Measurements from ENCODE around the gene EEF1AKMT3.

EEF1AKMT3 gene

DNA sequence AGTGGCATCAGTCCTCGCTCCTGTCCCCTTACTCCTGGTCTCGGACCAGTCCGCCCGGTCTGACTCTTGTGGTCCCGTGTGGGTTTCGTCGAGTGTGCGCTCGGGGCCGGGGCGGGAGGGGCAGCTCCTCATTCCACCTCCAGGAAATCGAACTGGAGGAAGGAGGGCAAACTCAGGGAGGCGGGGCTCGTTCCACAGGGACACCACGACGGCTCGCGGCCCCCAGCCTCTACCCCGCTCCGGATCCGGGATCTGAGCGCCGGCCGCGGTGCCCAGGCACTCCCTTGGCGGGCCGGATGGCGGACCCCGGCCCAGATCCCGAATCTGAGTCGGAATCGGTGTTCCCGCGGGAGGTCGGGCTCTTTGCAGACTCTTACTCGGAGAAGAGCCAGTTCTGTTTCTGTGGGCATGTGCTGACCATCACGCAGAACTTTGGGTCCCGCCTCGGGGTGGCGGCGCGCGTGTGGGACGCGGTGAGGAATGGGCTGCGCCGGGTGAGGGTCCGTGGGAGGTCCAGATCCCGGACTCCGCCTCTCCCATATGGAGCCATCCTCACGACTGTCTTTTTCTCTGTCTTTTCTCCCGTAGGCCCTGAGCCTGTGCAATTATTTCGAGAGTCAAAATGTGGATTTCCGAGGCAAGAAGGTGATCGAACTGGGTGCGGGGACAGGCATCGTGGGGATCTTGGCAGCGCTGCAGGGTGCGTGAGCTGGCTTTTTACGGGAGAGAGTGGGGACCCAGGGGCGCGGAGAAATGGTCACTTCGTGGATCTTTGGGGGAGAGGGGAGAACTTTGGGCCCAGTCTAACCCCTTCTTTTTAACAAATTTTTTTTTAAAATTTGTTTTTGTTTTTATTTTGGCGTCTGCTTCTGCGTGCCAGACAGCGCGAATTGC lies at the start of gene EEF1AKMT3:
Gene EEF1AKMT3 (plus strand): TSS at position 186 of the 894 bp plus-strand sequence. CDS start 111 bp downstream, at position 297.
- peak; percentile 64 for DNase-seq (ENCODE audit: low spot score)

DNA sequence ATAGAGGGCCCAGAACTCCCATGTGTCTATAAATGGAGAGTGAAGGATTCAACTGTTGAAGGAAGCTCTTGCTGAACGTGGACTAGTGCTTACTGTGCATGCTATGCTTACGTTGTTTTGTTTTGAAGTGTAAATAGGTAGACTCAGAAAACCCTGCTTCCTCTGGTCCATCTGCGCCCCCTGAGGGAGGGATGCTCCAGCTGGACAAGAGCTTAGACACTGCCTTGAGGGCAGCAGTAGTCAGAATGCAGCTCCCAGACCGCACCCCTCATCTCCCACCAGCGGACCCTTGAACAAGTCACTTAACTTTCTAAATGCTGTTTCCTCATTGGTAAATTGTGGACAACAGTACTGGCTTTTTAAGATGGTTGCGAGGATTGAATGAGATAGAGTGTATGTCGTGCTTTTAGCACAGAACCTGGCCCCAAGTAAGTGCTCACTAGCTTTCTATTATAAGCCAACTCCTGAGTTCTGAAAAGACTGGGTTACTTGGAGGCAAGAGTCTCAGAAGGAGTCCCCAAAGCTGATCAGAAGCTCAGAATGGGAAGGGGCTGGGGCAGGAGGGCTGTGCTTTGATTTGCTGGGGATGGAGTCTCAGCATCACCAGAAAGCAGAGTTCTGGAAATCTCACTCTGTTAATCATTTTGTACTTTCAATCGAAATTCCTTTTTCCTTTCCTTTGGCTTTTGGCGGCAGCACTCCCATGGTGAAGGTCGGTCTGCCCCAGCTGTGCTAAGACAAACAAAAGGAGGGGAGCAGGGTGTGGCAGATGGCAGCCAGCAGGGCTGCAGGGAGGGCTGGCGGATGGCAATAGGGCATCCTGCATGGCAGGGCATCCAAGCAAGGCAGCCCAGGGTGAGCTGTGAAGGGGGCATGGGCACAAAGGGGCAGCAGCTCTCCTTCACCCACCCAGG lies 49.4 kb upstream of the EEF1AKMT3 start:
- DNase-seq (ENCODE audit: low spot score), result no peak

- DNase-seq (ENCODE audit: low spot score), result no peak
Observed at GRCh38 chr12:57723630-57723962, 48.8 kb upstream of the EEF1AKMT3 start.

DNA sequence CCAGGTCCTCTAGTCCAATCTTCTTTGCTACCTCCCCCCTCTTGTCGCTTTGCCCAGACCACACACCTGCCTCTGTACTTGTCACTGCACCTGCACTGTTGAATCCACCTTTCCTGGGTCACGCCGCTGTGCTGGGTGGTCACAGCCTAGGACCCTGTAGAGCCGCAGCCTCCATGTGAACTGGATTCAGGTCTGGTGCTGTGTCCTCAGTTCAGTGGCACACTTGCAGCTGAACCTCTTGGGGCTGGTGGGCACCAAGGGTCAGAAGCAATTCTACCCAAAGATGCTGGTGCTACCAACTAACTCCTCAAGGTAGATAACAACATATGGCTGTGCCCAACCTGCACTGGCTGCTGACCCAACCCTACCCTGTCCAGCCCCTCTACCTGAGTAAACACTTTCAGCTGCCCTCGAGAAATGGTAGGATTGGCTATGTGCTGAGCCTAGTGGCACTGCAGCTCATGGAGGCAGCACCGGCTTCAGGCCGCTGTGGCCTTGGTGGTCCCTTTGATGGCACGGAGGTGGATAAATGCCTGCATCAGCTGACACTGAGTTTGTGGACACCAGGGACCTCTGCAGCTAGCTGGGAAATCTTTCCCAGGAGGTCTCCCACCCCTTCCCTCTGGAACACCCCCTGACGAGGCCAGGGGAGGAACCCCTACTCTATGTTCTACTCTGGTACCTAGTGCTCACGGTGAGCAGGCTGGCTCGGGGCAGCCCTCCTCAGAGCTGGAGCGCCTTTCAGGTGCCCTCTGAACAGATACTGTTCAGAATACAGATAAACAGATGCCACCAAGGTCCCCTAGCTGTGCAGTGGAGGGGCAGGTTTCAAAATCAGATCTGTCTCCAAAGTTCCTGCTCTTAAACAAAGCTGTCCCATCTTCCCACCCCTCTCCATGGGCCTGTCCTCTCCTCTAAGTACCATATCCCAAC lies 48.1 kb upstream of the EEF1AKMT3 start:
- no peak for DNase-seq (ENCODE audit: low spot score)

DNA sequence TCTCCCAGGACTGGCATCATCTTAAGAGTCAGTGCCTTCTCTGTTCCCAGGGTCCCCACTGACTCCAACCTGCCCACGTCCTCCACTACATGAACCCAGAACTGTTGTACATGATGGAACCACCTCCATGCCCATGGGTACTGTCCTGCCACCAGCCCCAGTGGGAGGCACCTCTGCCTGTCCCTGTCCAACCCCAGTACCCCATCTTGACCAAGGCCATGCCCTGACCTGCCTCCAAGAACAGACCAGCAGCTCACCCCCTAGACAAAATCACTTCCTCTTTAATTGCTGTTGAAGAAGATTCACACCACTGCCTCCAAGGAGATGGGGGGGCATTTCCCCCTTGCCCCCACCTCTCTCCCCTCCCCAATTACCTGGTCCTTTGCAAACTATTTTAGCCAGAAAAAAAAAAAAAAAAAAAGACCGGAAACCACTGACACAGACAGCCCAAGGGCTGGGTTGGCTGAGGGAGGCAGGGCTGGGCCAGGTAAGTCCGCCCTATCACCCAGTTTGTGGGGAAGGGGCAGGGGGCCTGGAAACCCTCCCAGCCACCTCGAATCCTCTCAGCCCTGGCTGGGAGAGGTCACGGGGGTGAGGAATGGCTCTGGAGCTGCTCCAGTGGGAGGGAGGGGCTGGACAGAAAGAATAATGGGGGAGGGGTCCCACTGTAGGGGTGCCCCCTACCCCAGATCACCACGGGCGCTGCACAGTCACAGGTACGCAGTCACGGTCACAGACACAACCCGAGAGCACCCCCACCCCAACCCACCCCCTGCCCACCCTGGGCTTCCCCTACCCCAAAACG lies 47.3 kb upstream of the EEF1AKMT3 start:
- no peak for DNase-seq (ENCODE audit: low spot score)

DNA sequence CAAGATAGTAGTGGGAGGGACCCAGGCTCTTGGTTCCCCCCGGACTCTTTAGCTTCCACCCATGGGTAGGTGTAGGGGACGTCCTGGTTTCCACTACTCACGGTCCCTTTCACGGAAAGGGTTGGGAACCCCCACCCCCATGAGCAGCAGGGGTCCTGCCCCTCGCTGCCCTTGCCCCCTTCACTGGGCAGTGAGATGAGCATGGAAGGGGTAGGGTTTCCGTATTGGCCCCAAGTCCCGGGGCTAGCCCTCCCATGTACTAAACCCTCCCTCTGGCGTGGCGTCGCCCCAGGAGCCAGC lies 46.6 kb upstream of the EEF1AKMT3 start:
- DNase-seq (ENCODE audit: low spot score), result no peak

- peak; percentile 96 for DNase-seq (ENCODE audit: low spot score)
Observed at GRCh38 chr12:57726151-57726883, 46.1 kb upstream of the EEF1AKMT3 start.

GRCh38 chr12:57726884-57727757 lies 45.3 kb upstream of the EEF1AKMT3 start:
- DNase-seq (ENCODE audit: low spot score), result no peak

DNA sequence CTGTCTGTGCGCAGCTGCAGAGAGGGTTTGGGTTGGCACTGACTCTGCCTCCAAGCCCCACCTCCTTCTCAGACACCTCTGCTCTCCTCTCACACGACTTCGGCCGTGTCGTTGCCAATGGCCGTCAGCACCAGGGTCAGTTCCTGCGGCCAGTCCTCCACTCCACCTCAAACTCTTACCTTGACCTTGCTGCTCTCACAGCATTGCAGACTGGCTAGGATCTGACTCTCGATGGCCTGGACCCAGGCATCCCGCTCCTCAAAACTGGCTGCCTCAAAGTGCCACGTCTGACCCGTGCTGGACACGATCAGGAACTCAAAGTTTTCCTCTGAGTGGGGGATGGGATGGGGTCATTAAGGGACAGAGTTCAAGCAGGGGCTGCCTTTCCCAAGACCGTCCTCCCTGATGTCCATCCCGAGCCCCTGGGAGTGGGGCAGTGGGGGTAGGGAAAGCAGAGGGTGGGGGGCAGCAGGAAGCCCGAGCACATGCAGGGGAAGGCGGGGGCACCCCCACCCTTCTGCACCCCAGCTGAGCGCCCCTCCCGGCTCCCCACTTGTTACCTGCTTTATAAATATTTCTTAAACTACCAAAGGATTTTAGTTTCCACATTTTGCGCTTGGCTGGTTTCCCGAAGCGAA lies 44.5 kb upstream of the EEF1AKMT3 start:
- no peak for DNase-seq (ENCODE audit: low spot score)

GRCh38 chr12:57729321-57729844 lies 43.0 kb upstream of the EEF1AKMT3 start:
- DNase-seq (ENCODE audit: low spot score), result no peak

GRCh38 chr12:57730336-57731067 lies 41.9 kb upstream of the EEF1AKMT3 start:
- DNase-seq (ENCODE audit: low spot score), result no peak

- no peak for DNase-seq (ENCODE audit: low spot score)
Observed at GRCh38 chr12:57731411-57732080, 40.9 kb upstream of the EEF1AKMT3 start.

DNA sequence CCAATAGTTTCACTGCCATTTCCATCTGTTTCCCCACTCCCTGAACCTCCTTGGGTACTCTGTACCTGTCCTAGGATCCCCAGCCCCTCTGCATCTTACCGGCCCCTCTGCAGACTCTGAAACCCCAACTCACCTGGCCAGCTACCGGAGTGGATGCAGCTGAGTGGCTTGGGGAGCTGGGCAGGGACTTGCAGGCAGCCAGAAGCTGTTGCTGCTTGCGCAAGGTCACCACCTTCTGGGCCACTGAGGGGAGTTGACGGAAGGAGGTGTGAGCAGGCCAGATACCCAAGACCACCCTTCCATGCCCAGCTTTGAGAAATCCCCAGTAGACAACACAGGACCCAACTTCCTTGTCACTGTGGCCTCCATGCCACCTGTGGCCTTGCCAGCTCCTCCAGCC lies 40.1 kb upstream of the EEF1AKMT3 start:
- no peak for DNase-seq (ENCODE audit: low spot score)

GRCh38 chr12:57732726-57733593 lies 39.5 kb upstream of the EEF1AKMT3 start:
- DNase-seq (ENCODE audit: low spot score), result no peak

DNA sequence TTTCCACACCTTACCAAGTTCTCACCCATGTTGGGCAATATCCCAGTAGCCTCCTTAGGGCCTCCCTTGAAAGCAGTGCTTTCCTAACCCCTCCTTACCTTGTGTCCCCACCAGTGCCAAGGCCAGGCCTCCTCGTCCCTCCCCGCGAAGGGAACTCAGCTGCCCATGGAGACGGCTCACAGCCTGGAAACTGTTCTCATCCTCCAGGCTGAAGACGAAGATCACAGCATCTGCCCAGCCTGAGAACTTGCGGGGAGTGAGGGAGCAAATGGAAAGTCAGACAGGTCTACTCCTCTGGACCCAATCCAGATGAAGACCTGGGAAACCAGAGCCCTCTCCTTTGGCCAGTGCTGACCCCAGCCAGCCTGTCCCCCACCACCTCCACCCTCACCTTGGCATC lies 38.5 kb upstream of the EEF1AKMT3 start:
- no peak for DNase-seq (ENCODE audit: low spot score)

GRCh38 chr12:57734591-57734990 lies 37.8 kb upstream of the EEF1AKMT3 start:
- no peak for DNase-seq (ENCODE audit: low spot score)
